Globus pallidus (tissue), 1 donor: ENCODE data around the gene DENND4B.

Experiments
- DNase-seq: peaks from one replicate; pipeline ENCODE4 v3.0.0-alpha.2; 2015; ENCODE audit warnings: low spot score

The DENND4B gene

DNA sequence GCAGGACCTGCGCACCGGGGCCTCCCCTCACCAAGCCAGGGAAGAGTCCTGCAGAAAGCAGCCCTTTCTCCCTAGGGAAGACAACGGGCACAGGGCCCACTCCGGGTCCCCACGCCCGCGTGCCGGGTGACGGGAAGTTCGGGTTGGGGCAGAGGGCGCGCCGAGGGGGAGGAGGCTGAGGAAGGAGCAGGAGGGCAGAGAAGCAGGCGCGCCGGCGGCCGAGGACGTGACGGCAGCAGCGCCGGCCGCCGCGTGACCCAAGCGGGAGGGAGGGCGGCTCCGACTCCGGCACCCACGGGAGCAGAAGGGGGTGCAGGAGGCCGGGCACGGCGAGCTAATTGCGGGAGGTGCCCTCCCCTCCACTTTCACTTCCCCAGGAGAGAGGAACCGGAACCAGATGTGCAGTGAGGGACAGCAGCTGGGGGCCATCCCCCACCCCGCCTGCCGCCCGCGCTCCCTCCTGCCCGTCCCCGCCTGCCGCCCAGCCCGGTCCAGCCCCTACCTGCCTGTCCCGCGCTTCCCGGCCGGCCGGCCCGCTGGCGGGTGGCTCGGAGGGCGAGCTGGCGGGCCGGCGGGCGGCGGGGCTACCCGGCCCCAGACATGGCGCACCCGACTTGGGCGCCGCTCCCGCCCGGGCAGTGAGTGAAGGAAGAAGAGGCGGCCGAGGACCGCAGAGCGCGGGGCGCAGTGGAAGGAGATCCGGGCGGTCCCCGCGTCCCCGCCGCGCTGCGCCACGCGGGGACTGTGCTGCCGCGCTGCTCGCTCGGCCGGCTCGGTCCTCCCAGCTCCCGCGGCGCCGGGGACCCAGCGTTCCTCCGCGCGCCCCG, 510 bp downstream of the DENND4B start:
- peak; percentile 84 for DNase-seq

DNA sequence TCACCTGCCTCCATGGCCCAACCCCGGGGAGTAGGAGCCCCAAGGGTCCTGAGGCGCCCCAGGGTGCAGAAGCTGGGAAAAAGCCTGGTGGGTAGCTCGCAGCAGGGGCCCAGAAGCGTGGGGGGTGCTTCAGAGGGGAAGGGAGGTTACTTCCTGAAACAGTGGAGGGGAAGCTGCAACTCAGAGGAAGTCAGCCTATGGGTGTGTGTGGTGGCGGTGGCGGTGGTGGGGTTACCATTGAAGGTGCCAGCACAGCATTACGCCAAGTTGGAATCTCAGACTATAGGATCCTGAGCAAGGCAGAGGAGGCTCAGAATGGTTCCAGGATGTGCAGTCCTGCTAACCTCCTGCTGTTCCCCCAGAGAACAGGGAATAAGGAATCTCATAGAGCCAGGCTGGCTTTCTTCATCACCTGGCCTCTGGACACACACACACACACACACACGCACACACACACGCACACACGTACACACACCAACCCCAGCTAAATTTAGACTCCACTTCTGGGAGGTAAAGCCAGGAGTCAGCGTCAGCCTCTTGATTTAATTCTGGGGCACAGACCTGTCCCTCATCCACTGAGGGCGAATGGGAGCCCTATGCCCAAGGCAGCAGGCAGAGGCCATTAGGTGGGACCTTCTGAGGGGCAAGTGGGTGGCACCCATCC, 1.3 kb downstream of the DENND4B start:
- DNase-seq = peak; percentile 40

GRCh38 chr1:153944827-153945117, 1.7 kb downstream of the DENND4B start:
- DNase-seq = no peak

GRCh38 chr1:153944005-153944826, 2.3 kb downstream of the DENND4B start:
- no peak for DNase-seq

- DNase-seq = no peak
Observed at GRCh38 chr1:153942766-153943549, 3.6 kb downstream of the DENND4B start.

DNA sequence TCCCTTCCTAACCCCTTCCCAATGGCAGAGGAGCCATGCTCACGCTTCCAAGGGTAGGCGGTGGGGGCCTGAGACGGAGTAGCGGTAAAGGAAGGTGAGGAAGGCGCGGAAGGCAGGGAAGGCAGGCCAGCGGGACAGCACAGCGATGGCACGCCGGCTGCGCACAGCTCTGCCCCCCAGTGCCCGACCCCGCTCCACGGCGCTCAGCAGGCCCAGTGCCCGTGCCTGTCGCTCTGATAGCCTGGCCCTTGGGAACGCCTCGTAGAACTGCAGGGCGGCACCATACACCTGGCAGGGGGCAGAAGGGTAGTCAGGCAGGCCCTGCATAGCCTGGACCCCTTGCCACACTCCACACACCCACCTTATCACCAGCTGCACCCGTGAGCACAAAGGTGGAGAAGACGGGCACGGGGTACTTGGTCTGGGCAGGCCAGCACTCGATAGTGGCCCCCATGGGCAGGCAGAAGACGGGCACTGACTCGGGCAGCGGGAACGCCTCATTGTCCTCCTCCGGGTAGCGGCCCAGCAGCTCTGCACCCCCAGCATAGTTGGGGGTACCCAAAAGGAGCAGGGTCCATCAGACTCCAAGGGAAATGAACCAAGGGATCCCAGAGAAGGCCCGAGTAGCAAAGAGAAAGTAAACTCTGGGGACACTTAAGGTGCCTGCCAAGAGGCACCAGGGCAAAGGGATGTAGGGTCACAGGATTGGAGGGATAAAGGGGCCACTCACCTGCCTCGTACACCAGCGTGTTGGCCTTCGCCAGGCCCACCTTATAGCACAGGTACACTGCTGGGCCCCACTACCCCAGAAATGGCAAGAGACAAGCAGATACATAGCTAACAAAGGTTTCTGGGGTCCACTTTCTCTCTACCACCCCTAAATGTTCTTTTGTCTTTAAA, 4.4 kb downstream of the DENND4B start:
- DNase-seq = no peak

DNA sequence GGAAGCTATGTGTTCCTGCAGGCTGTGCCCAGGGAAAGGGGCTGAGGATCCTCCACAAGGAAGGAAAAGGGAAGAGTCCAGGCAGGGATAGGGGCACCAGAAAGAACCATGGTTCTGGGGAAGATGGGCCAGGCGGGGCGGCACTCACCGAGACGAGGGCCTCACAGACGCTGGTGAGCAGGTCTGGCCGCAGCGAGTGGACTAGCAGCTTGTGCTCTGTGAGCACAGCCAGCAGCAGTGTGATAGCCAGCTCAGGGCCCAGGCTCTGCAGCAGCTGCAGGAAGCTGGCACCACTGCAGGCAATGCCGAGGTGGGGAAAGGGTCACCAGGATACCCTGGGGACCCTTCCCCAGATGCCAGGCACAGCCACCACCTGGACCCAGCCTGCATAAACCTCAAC, 5.8 kb downstream of the DENND4B start:
- DNase-seq = no peak

- DNase-seq = no peak
Observed at GRCh38 chr1:153939476-153939875, 7.0 kb downstream of the DENND4B start.

- no peak for DNase-seq
Observed at GRCh38 chr1:153938996-153939395, 7.5 kb downstream of the DENND4B start.

DNA sequence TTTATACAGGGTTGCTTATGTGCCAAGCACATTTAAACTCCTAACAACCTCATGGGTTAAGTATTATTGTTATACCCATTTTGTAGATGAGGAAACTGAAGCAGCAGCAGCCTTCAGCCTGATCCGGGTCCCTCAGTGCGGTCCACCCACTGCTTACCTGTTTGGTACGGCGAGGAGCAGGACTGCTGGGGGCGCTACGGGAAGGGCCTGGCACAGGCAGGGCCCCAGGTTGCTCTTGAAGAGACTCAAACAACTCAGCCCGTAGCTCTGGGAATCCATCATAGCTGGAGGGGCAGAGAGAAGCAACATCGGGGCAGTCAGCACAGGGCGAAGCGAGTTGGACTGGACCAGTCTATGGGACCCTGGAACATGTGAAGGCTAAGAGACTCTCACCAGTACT, 9.2 kb downstream of the DENND4B start:
- no peak for DNase-seq

- DNase-seq = no peak
Observed at GRCh38 chr1:153936011-153936802, 10.3 kb downstream of the DENND4B start.

DNA sequence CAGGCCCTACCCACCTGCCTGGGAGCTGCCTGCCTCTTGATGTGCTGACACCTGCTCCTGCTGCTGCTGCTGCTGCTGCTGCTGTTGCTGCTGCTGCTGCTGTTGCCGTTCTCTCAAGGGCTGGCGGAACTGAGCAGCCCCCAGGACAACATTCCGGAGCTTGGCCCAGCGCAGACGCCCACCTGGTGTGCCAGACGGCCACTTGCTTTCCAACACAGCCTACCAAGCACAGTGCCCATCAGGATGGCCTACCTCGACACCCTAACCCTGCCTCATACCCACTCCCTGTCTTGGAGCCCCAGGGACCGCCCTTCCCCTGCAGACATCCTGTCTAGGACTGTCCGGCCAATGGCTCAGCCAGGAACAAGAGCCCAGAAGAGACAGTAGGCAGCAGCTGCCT, 11.8 kb downstream of the DENND4B start:
- DNase-seq = no peak

- DNase-seq = no peak
Observed at GRCh38 chr1:153933955-153934354, 12.6 kb downstream of the DENND4B start.

GRCh38 chr1:153933430-153933829, 13.1 kb downstream of the DENND4B start:
- no peak for DNase-seq

DNA sequence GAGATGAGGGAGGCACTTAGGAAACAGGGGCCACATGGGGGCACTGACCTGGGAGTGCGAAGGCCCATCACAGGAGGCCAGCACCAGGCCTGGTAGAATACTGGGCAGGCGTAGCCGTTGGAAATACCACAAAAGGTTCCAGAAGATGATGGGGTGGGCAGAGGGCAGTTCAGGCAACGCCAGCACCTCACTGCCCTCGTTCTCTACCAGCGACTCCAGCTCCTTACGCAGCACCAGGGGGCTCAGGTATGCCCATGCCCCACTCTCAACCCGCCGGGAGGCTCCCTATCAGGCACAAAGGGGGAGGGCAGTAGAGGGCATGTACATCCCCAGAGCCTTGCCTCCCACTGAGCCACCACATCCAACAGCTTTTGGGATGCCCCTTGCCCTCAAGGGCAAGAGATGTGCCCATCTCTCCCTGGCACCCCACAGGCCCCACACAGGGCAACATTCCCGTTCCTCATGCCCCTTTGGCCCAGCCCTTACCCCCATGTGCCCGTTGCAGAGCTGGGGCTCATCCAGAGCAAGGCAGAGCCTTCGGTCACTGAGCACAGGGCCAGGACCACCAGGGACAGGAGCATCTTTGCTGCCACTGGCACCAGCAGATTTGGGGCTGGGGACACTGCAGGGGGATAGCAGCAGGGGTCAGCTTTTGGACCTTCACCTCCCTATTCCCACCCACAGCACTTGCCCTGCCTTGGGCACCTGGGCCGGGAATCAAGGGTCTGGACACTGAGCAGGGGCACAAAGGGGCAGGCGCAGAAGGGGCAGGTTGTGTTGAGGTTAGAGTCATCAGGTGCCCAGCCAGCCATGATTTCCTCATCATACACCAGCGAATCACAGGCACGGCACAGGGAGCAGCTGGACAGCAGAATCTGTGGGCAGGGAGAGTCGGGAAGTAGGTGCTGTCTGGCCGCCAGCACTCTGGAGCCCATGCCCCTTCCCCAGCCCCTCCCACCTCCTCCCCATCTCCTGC, 14.1 kb downstream of the DENND4B start:
- DNase-seq = no peak

GRCh38 chr1:153929981-153930948, 16.3 kb downstream of the DENND4B start:
- DNase-seq = peak; percentile 29

GRCh38 chr1:153929426-153929825, 17.1 kb downstream of the DENND4B start:
- DNase-seq = no peak
